ENCODE data around the gene RAB30.

DNA sequence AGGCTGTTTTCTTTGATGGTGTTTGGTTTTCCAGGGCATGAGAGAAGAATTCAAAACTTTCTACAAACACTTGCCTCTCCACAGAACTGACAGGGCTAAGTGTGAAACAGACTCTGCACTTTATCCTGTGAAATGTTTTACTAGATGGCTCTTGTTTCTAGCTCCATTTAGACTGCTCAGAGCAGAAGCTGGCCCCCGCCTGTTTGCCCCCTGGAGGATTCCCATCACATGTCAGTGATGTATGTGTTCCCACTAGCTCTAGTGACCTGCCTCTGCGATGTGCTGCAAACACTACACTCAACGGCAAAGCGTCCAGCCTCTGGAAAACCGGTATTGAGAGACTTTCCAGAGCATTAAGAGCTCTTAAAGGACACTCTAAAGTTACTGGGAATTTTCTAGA is 43.9 kb upstream of the RAB30 start:
- TF ChIP-seq, protein P1, sequence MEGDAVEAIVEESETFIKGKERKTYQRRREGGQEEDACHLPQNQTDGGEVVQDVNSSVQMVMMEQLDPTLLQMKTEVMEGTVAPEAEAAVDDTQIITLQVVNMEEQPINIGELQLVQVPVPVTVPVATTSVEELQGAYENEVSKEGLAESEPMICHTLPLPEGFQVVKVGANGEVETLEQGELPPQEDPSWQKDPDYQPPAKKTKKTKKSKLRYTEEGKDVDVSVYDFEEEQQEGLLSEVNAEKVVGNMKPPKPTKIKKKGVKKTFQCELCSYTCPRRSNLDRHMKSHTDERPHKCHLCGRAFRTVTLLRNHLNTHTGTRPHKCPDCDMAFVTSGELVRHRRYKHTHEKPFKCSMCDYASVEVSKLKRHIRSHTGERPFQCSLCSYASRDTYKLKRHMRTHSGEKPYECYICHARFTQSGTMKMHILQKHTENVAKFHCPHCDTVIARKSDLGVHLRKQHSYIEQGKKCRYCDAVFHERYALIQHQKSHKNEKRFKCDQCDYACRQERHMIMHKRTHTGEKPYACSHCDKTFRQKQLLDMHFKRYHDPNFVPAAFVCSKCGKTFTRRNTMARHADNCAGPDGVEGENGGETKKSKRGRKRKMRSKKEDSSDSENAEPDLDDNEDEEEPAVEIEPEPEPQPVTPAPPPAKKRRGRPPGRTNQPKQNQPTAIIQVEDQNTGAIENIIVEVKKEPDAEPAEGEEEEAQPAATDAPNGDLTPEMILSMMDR (IDR thresholded peaks at IDR 0.05; ENCODE audit: poor library complexity) = no peak
- no peak for TF ChIP-seq EZH2phosphoT487 (IDR thresholded peaks at IDR 0.05; ENCODE audit: low read depth, severe bottlenecking, unreplicated experiment)

Measured in hepatocyte (in vitro differentiated cells).